Astrocyte (in vitro differentiated cells and primary cell): ENCODE data around the gene KCNJ11.

ENCODE experiments used
- EZH2 ChIP-seq: IDR thresholded peaks from 2 replicates; pipeline ENCODE4 v1.6.1; 2012; ENCODE audit warnings: mild to moderate bottlenecking, low read length, inconsistent platforms; ENCODE audit not compliant: insufficient read depth
- TF ChIP-seq, protein P1 (sequence below): IDR thresholded peaks from 2 replicates; pipeline ENCODE4 v1.5.1; 2011; ENCODE audit warnings: low read depth, mild to moderate bottlenecking, inconsistent platforms, low read length, moderate library complexity; ENCODE audit not compliant: insufficient read depth

DNA sequence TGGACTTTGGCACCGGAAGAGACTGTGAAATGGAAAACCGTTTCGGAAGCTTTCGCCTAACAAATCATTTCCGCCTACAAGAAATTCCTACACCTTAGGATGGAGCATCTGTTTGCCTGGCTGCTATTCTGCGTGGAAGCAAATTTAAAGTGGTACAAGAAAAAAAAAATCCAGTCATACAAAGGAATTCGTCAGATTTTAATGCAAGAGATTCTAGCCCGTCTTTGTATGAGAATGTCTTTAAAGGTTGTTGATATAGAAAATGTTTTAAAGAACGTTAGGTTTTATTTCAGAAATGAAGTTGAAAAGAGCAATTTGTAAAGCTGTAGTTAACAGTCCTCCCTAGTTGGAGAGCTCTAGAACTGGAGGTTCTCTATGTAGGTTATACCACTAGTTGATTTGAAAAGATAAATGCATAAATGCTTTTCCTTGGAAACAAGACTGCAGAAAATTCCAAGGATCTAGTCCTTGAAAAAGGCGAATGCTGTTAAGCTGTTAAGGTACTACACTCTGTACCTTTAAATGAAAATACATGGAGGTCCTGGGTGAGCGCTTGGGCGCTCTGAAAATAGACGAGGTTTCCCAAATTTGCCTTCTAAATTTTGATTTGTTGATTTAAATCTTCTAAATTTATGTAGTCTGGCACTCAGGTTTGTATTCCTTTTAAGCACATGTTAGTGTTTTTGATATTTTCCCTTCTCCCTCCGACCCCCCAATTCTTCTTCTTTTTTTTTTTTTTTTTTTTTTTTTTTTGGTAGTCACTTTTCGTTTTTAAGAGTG is 34.4 kb downstream of the KCNJ11 start:
- TF ChIP-seq, protein P1, sequence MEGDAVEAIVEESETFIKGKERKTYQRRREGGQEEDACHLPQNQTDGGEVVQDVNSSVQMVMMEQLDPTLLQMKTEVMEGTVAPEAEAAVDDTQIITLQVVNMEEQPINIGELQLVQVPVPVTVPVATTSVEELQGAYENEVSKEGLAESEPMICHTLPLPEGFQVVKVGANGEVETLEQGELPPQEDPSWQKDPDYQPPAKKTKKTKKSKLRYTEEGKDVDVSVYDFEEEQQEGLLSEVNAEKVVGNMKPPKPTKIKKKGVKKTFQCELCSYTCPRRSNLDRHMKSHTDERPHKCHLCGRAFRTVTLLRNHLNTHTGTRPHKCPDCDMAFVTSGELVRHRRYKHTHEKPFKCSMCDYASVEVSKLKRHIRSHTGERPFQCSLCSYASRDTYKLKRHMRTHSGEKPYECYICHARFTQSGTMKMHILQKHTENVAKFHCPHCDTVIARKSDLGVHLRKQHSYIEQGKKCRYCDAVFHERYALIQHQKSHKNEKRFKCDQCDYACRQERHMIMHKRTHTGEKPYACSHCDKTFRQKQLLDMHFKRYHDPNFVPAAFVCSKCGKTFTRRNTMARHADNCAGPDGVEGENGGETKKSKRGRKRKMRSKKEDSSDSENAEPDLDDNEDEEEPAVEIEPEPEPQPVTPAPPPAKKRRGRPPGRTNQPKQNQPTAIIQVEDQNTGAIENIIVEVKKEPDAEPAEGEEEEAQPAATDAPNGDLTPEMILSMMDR = no peak
- TF ChIP-seq EZH2 = no peak
